Smooth muscle cell (in vitro differentiated cells): Measurements from ENCODE around the gene MBD6. TPM values are rescaled to one million over a fixed set of nuclear protein-coding genes. Genes with fewer than 3 reads are reported as not detected.

Source experiments
- DNase-seq: peaks from one replicate; lab custom pipeline; 2025; ENCODE audit not compliant: unreplicated experiment; lab: John Stamatoyannopoulos, UW
- H2AFZ ChIP-seq: fragments of 200-600 bp; sonication (generic); 2 replicates; pipeline ENCODE4 v1.6.0; 2016; ENCODE audit warnings: antibody characterized with exemption, low read depth, mild to moderate bottlenecking
- H3F3A ChIP-seq: fragments of 200-600 bp; sonication (generic); 2 replicates; pipeline ENCODE4 v1.6.0; 2017; ENCODE audit warnings: antibody characterized with exemption, low read depth
- H3K27ac ChIP-seq: fragments of 200-600 bp; sonication (generic); 2 replicates; pipeline ENCODE4 v1.5.1; 2016; ENCODE audit warnings: low read depth, mild to moderate bottlenecking
- H3K27me3 ChIP-seq: fragments of 200-600 bp; sonication (generic); 2 replicates; pipeline ENCODE4 v1.6.1; 2016; ENCODE audit warnings: low read depth, mild to moderate bottlenecking
- H3K36me3 ChIP-seq: fragments of 200-600 bp; sonication (generic); 2 replicates; pipeline ENCODE4 v1.5.1; 2016; ENCODE audit warnings: low read depth
- H3K4me1 ChIP-seq: fragments of 200-600 bp; sonication (generic); 2 replicates; pipeline ENCODE4 v1.5.1; 2016; ENCODE audit warnings: low read depth
- H3K4me2 ChIP-seq: fragments of 200-600 bp; sonication (generic); 2 replicates; pipeline ENCODE4 v1.6.0; 2016; ENCODE audit warnings: mild to moderate bottlenecking
- H3K4me3 ChIP-seq: fragments of 200-600 bp; sonication (generic); 2 replicates; pipeline ENCODE4 v1.5.1; 2016; ENCODE audit warnings: mild to moderate bottlenecking
- H3K79me2 ChIP-seq: fragments of 200-600 bp; sonication (generic); 2 replicates; pipeline ENCODE4 v1.6.0; 2016; ENCODE audit warnings: low read depth, mild to moderate bottlenecking
- H3K9ac ChIP-seq: fragments of 200-600 bp; sonication (generic); 2 replicates; pipeline ENCODE4 v1.6.0; 2016; ENCODE audit warnings: low read depth
- H3K9me3 ChIP-seq: fragments of 200-600 bp; sonication (generic); replicated peaks from 2 replicates; pipeline ENCODE4 v1.5.1; 2016; ENCODE audit warnings: low read depth
- H4K20me1 ChIP-seq: fragments of 200-600 bp; sonication (generic); 2 replicates; pipeline ENCODE4 v1.6.0; 2016; ENCODE audit warnings: low read depth
- WGBS: methylation state at CpG from one replicate; pipeline ENCODE4 v1.1.7; 2016; ENCODE audit warnings: low lambda C conversion rate; 5-methylcytosine and 5-hydroxymethylcytosine counted together
- polyA plus RNA-seq: library from polyadenylated mRNA; unstranded; fragments of >200 nt; fragmentation: Nextera tagmentation; extraction: Ambion mirVana; gene quantifications from 2 replicates; pipeline ENCODE4 v1.2.1, GENCODE V29; 2016
- total RNA-seq: library from RNA; depleted of rRNA; stranded (reverse); fragments of >200 nt; gene quantifications from 2 replicates; pipeline ENCODE4 v1.2.3, GENCODE V29; 2014
- TF ChIP-seq, protein P1 (sequence below): fragments of 200-600 bp; sonication (generic); IDR thresholded peaks from 2 replicates; pipeline ENCODE4 v1.5.1; 2017; ENCODE audit warnings: borderline replicate concordance, mild to moderate bottlenecking, antibody characterized with exemption; ENCODE audit not compliant: insufficient read depth, poor library complexity, severe bottlenecking

Gene MBD6
- total and polyA plus RNA-seq, 2 experiments from 2014 or later: 3.7 to 11.7 TPM

DNA sequence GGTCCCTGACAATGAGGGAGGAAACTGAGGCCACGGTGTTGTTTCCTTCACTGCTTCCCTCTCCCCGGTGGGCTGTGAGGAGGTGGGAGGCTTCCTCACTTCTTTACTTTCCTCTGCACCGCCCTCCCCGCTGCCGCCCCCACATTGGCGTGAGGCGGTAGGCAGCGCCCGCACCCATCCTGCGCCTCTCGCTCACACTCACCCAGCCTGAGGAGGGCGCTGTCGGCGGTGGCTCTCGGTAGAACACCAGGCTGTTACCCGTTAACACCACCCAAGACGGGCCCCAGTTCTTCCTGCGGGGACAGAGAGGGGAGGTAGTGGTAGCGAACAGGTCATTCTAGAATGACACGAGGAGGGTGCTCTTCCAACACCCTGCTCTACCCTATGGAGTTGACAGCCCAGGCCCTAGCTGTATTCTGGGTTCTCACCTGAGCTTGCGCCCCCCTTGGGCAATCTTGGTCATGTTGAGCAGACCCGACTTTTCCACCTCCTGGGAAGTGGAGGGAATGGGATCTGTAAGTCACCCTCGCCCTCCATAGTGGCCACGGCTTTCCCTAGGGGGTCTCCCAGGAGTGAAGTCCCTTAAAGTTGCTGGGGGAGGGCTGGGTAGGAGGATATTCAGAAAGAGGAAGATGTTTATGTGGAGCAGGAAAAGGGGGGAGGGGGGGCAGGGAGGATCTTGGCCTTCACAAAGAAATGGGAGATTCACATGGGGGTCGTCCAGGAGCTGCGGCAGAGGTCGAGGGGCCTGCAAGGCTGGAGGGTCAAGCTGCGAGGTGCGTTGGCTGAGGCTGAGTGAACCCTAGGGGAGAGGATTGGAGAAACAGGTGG lies 46.2 kb upstream of the MBD6 start:
- Histone ChIP-seq H4K20me1 (no peaks in the 10 kb centered on the region), H3K4me2 (peak overlapping the region; percentile 84), H3K4me1 (peaks cover 13% of the 10 kb centered on the region), H3K9me3 (no peaks in the 10 kb centered on the region), H3K36me3 (no peaks in the 10 kb centered on the region), H3F3A (no peaks in the 10 kb centered on the region), H3K9ac (no peak overlapping the region), H2AFZ (no peak overlapping the region), H3K79me2 (no peaks in the 10 kb centered on the region), H3K27me3 (peaks cover 72% of the 10 kb centered on the region), H3K4me3 (peak overlapping the region; percentile 44), H3K27ac (no peak overlapping the region)
- 42% methylated on average over 28 of the region's 29 CpGs for WGBS
- TF ChIP-seq, protein P1, sequence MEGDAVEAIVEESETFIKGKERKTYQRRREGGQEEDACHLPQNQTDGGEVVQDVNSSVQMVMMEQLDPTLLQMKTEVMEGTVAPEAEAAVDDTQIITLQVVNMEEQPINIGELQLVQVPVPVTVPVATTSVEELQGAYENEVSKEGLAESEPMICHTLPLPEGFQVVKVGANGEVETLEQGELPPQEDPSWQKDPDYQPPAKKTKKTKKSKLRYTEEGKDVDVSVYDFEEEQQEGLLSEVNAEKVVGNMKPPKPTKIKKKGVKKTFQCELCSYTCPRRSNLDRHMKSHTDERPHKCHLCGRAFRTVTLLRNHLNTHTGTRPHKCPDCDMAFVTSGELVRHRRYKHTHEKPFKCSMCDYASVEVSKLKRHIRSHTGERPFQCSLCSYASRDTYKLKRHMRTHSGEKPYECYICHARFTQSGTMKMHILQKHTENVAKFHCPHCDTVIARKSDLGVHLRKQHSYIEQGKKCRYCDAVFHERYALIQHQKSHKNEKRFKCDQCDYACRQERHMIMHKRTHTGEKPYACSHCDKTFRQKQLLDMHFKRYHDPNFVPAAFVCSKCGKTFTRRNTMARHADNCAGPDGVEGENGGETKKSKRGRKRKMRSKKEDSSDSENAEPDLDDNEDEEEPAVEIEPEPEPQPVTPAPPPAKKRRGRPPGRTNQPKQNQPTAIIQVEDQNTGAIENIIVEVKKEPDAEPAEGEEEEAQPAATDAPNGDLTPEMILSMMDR: no peak
- DNase-seq: no peak

DNA sequence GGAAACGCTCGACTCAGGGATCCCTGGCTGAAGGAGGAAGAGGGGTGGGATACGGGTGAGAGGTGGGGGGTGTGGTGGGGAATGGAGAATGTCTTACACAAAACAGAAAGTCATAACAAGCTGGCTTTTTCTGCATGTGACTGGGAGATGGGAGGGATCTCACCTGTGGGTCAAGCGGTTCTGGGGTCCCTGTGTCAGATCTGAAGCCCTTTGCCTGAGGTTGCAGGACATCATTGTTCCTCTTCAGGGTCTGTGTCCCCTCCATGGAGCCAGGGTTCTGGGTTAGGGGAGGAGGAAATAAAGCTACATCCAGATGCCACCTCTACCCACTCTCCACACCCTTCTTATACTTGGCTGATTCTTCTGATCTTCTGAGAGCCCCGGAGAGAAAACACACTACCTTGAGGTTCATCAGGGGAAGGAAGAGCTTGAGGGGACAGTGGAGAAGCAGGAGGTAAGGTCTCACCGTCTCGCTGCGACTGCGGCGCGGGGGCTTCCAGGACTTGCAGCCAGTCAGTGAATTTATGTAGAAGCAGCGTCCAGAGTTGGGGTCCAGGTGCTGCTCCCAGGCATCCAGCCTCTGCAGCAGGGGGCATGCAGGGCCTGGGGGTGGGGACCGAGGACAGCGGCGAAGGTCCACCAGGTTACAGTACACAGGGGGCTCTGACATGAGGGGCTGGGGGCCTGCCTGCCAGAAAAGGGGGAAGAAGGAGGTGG lies 45.5 kb upstream of the MBD6 start:
- no peak for DNase-seq
- Histone ChIP-seq H3K79me2 (no peaks in the 10 kb centered on the region), H3K4me3 (no peak overlapping the region), H3K4me1 (peaks cover 13% of the 10 kb centered on the region), H3K4me2 (no peak overlapping the region), H3K9ac (no peak overlapping the region), H3K27ac (no peak overlapping the region), H3K27me3 (peaks cover 65% of the 10 kb centered on the region), H3F3A (no peaks in the 10 kb centered on the region), H3K9me3 (no peaks in the 10 kb centered on the region), H2AFZ (no peak overlapping the region), H3K36me3 (no peaks in the 10 kb centered on the region), H4K20me1 (no peaks in the 10 kb centered on the region)
- TF ChIP-seq, protein P1: no peak
- WGBS: 95% methylated on average over 15 of the region's 15 CpGs

DNA sequence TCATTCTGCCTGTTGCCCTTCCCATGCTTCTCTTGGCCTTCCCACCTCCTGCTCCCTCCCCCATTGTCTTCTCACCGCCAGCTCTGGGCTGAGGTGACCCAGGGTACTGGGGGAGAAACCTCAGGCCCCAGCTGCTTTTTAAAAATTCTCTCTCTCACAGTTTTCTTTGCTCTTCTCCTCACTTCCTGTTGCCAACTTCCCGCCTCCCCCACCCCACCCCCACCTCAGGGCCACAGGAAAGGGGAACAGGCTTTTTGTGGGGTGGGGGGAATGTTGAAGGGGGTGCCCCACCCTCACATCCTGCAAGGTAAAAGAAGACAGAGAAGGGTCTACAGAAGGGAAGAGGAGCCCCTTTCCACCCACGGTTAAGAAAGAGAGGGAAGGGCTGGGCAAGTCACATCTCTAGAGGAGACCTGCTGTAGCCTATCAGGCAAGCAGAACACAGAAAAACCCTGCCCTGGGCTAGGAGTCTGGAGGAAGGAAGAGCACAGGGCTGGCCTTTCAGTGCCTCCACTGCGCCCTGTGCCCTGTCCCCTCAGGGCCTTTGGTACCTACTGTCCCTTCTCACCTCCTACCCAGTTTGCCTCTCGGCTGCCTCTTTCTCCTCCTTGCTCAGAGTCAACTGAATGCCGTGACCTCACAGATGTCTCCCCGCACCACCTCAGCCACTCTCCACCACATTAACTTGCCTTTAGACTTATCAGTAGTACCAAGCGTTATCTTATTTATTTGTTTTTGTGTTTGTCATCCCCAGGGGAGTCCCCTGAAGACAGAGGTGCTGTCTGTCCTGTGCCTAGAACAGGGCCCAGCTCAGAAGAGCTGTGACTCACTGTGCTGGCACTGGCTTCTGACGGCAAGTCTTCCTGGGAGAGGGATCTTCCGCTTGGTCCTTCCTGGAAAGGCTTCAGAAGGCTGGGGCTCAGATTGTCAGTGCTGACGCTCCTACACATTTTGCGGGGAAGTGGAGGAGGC lies 44.6 kb upstream of the MBD6 start:
- TF ChIP-seq, protein P1: no peak
- Histone ChIP-seq H3K27me3 (peaks cover 56% of the 10 kb centered on the region), H3K4me2 (no peak overlapping the region), H2AFZ (no peak overlapping the region), H3K27ac (no peak overlapping the region), H3K4me1 (peaks cover 13% of the 10 kb centered on the region), H4K20me1 (no peaks in the 10 kb centered on the region), H3K9me3 (no peaks in the 10 kb centered on the region), H3K9ac (no peak overlapping the region), H3F3A (no peaks in the 10 kb centered on the region), H3K36me3 (no peaks in the 10 kb centered on the region), H3K79me2 (no peaks in the 10 kb centered on the region), H3K4me3 (no peak overlapping the region)
- WGBS: 61% methylated on average over 11 of the region's 12 CpGs
- DNase-seq: no peak
